A549 (cell line): Measurements from ENCODE around the gene KRI1. TPM values are rescaled to one million over a fixed set of nuclear protein-coding genes. Genes with fewer than 3 reads are reported as not detected.
A peak's percentile ranks its signal among the peaks of the same experiment; 100 is the strongest.

ENCODE experiments used
- ATAC-seq, 2 experiments: fragments of 200-7000 bp in 1 of 2; fragments of >200 bp in 1 of 2; cut with Nextera tagmentation in 1 of 2; cut with Tn5 transposase in 1 of 2; 3 replicates each; pipeline versions ENCODE4 v1.8.0 to v1.9.1; 2018 to 2020; ENCODE audit warnings: mild to moderate bottlenecking in 1 of 2, moderate library complexity in 1 of 2
- CTCF ChIA-PET: fragments of 300-600 bp; sonication (Branson Sonifier 250); formaldehyde crosslinking; extraction: SDS; loops from one replicate; lab custom pipeline; 2021; ENCODE audit warnings: antibody characterized with exemption, inconsistent platforms; lab: Yijun Ruan, JAX
- POLR2A ChIA-PET: fragments of 350-600 bp; formaldehyde crosslinking; extraction: SDS; loops from one replicate; lab custom pipeline; 2021; ENCODE audit warnings: antibody characterized with exemption, inconsistent platforms; lab: Yijun Ruan, JAX
- DNase-seq, 2 experiments: peaks; one replicate each; pipeline versions ENCODE4 v3.0.0 to v3.0.0-alpha.2; 2011 to 2016; ENCODE audit warnings: low read depth in 1 of 2, low spot score in 1 of 2
- FAIRE-seq: peaks from 2 replicates; lab custom pipeline; 2011; peaks lifted over from hg19 to GRCh38; lab: Jason Lieb, UNC
- H3K27ac ChIP-seq, 2 experiments: fragments of >200 bp; sonication (Bioruptor Twin); formaldehyde crosslinking; 3 replicates each; pipeline ENCODE4 v1.5.1; 2016 to 2017
- H3K4me1 ChIP-seq: fragments of >200 bp; sonication (Bioruptor Twin); formaldehyde crosslinking; 3 replicates; pipeline ENCODE4 v1.6.1; 2016
- H3K4me2 ChIP-seq: fragments of >200 bp; sonication (Bioruptor Twin); formaldehyde crosslinking; 3 replicates; pipeline ENCODE4 v1.6.1; 2016
- H3K4me3 ChIP-seq: fragments of >200 bp; sonication (Bioruptor Twin); formaldehyde crosslinking; 3 replicates; pipeline ENCODE4 v1.5.1; 2016
- H3K9me3 ChIP-seq: fragments of >200 bp; sonication (Bioruptor Twin); formaldehyde crosslinking; 3 replicates; pipeline ENCODE4 v1.6.1; 2016
- BCL3 ChIP-seq: fragments of >200 bp; sonication (Bioruptor Twin); formaldehyde crosslinking; IDR thresholded peaks from 3 replicates; pipeline ENCODE4 v1.6.1; 2016
- CBX8 ChIP-seq: fragments of 200-600 bp; sonication (generic); IDR thresholded peaks from 2 replicates; pipeline ENCODE4 v1.6.1; 2016
- E2F6 ChIP-seq: IDR thresholded peaks from 2 replicates; pipeline ENCODE4 v1.6.1; 2012; ENCODE audit warnings: low read depth, borderline replicate concordance
- ELK1 ChIP-seq: fragments of 150-350 bp; IDR thresholded peaks from 2 replicates; pipeline ENCODE4 v1.6.1; 2014; ENCODE audit warnings: low read depth, mild to moderate bottlenecking, low read length
- EP300 ChIP-seq, 2 experiments: fragments of >200 bp; sonication (Bioruptor Twin); formaldehyde crosslinking; IDR thresholded peaks; 2 replicates in 1 of 2; 3 replicates in 1 of 2; pipeline ENCODE4 v1.6.1; 2016 to 2017
- FOSB ChIP-seq: fragments of 250-450 bp; sonication (Bioruptor Pico); IDR thresholded peaks from 2 replicates; pipeline ENCODE4 v1.5.0; 2020; ENCODE audit warnings: mild to moderate bottlenecking, moderate library complexity
- GATA3 ChIP-seq: IDR thresholded peaks from 2 replicates; pipeline ENCODE4 v1.6.1; 2012; ENCODE audit warnings: borderline replicate concordance
- HDAC2 ChIP-seq: fragments of 200-600 bp; sonication (generic); IDR thresholded peaks from 2 replicates; pipeline ENCODE4 v1.6.1; 2016
- HMGXB4 ChIP-seq: fragments of 250-450 bp; sonication (Bioruptor Pico); IDR thresholded peaks from 2 replicates; pipeline ENCODE4 v1.5.0; 2021; ENCODE audit warnings: mild to moderate bottlenecking, moderate library complexity, borderline replicate concordance
- KDM1A ChIP-seq: fragments of 200-600 bp; sonication (generic); IDR thresholded peaks from 2 replicates; pipeline ENCODE4 v1.6.1; 2016; ENCODE audit warnings: low read depth, mild to moderate bottlenecking
- KDM5A ChIP-seq: fragments of 200-600 bp; sonication (generic); IDR thresholded peaks from 2 replicates; pipeline ENCODE4 v1.6.1; 2016; ENCODE audit warnings: antibody characterized with exemption, mild to moderate bottlenecking
- RAD21 ChIP-seq, 2 experiments: fragments of >200 bp in 1 of 2; sonication (Bioruptor Twin) in 1 of 2; formaldehyde crosslinking in 1 of 2; IDR thresholded peaks in 1 of 2; conservative IDR thresholded peaks in 1 of 2; 2 replicates in 1 of 2; 3 replicates in 1 of 2; pipeline ENCODE4 v1.6.1; 2012 to 2018; ENCODE audit warnings: inconsistent platforms in 1 of 2
- SMC3 ChIP-seq: fragments of >200 bp; sonication (Bioruptor Twin); formaldehyde crosslinking; IDR thresholded peaks from 3 replicates; pipeline ENCODE4 v1.6.1; 2018; ENCODE audit warnings: inconsistent platforms
- ZFP36 ChIP-seq: fragments of 450-650 bp; IDR thresholded peaks from 2 replicates; pipeline ENCODE4 v1.6.1; 2014; ENCODE audit warnings: borderline replicate concordance; ENCODE audit not compliant: partially characterized antibody
- ZSCAN20 ChIP-seq: fragments of 250-450 bp; sonication (Bioruptor Pico); IDR thresholded peaks from 2 replicates; pipeline ENCODE4 v1.8.0; 2022; ENCODE audit warnings: mild to moderate bottlenecking, moderate library complexity
- WGBS: methylation state at CpG from one replicate; pipeline ENCODE4 v1.1.6; 2017; ENCODE audit errors: missing lambda C conversion rate; 5-methylcytosine and 5-hydroxymethylcytosine counted together
- polyA plus RNA-seq, 4 experiments: library from polyadenylated mRNA; depleted of rRNA in 3 of 4; stranded (reverse); fragments of >200 nt; fragmentation: RNase III in 1 of 4; extraction: RNeasy Plus Mini Kit Qiagen cat#74134 plus additional on column Dnase treatment in 1 of 4; gene quantifications; 2 replicates in 3 of 4; 3 replicates in 1 of 4; pipeline ENCODE4 v1.2.3, GENCODE V29; 2011 to 2017

Gene KRI1
- polyA plus RNA-seq, 2 of the 4 experiments (the other 2 are of a cell fraction), result 21.6 to 25.6 TPM

GRCh38 chr19:10517361-10517759, 48.5 kb downstream of the KRI1 start, which contains the start of gene S1PR5 (continued):
- TF ChIP-seq HMGXB4 (CRISPR knock-in tag), result no peak

- Histone ChIP-seq H3K27ac (peak overlapping the region; percentile 72 to 93), H3K9me3 (no peaks in the 10 kb centered on the region), H3K4me1 (peaks cover 11% of the 10 kb centered on the region; the same call in 1 of the 3 replicates), H3K4me2 (peak overlapping the region; percentile 99), H3K4me3 (peak overlapping the region; percentile 92)
- DNase-seq, result no peak
- FAIRE-seq, result no peak
- 51% methylated on average over 5 of the region's 10 CpGs for WGBS
- POLR2A ChIA-PET, result no interaction called here
- ATAC-seq, result peak; percentile 43 to 54; a peak in 4 of 6 replicates
- no peak for TF ChIP-seq SMC3
- TF ChIP-seq BCL3, result no peak
- no peak for TF ChIP-seq ZFP36
- TF ChIP-seq EP300 (IDR thresholded peaks at IDR 0.05), result no peak
- no peak for TF ChIP-seq GATA3
- TF ChIP-seq E2F6, result no peak
- TF ChIP-seq KDM1A, result no peak
- no peak for TF ChIP-seq RAD21 (conservative IDR thresholded peaks at IDR 0.05 in 1 of 2, IDR thresholded peaks at IDR 0.05 in 1 of 2)
- TF ChIP-seq CBX8, result no peak
- CTCF ChIA-PET, result interaction anchor here (0.8 to 2.7 kb wide), 8 partner anchors 9 to 128 kb away, joined by 3 to 9 read pairs (median 6); no protein-coding TSS in a partner anchor
Measured at GRCh38 chr19:10516671-10517286, 49.0 kb downstream of the KRI1 start.

- H3K4me2 ChIP-seq, result peak overlapping the region; percentile 99
- H3K27ac ChIP-seq, result no peak overlapping the region
- H3K4me1 ChIP-seq, result peaks cover 11% of the 10 kb centered on the region; the same call in 1 of the 3 replicates
- FAIRE-seq (no peak), ATAC-seq (no peak), DNase-seq (no peak)
- WGBS, result 98% methylated on average over 5 of the region's 5 CpGs
- no peaks in the 10 kb centered on the region for H3K9me3 ChIP-seq
- TF ChIP-seq ELK1 (no peak), HDAC2 (no peak), KDM5A (no peak), FOSB (CRISPR knock-in tag) (no peak), ZSCAN20 (no peak)
- H3K4me3 ChIP-seq, result no peak overlapping the region
- ChIA-PET CTCF (interaction anchor here (0.8 to 2.7 kb wide), 6 partner anchors 8 to 129 kb away, joined by 3 to 9 read pairs (median 6); no protein-coding TSS in a partner anchor), POLR2A (no interaction called here)
Measured at GRCh38 chr19:10516064-10516385, 49.8 kb downstream of the KRI1 start.
